Neural cell (in vitro differentiated cells): Measurements from ENCODE around the gene FBXO2. TPM values are rescaled to one million over a fixed set of nuclear protein-coding genes. Genes with fewer than 3 reads are reported as not detected.

Experiments
- H2AFZ ChIP-seq: fragments of 200-600, 300-800 bp; sonication (generic), shearing (Covaris generic); 2 replicates; pipeline ENCODE4 v1.6.0; 2014; ENCODE audit warnings: low read depth, mild to moderate bottlenecking, antibody characterized with exemption, low read length, moderate library complexity
- H3F3A ChIP-seq: fragments of 200-600 bp; shearing (Covaris generic); 2 replicates; pipeline ENCODE4 v1.6.1; 2016; ENCODE audit warnings: mild to moderate bottlenecking, moderate library complexity, mixed read lengths, antibody characterized with exemption, low read length; ENCODE audit not compliant: insufficient read depth, poor library complexity, severe bottlenecking
- H3K27ac ChIP-seq: fragments of 200-600, 300-800 bp; sonication (generic), shearing (Covaris generic); 2 replicates; pipeline ENCODE4 v1.5.1; 2014; ENCODE audit warnings: mild to moderate bottlenecking, low read length, moderate library complexity
- H3K27me3 ChIP-seq: fragments of 300-800, 200-600 bp; sonication (generic), shearing (Covaris generic); 2 replicates; pipeline ENCODE4 v1.6.0; 2014; ENCODE audit warnings: mild to moderate bottlenecking, low read depth, low read length, moderate library complexity; ENCODE audit not compliant: insufficient read depth
- H3K36me3 ChIP-seq: fragments of 300-800, 200-600 bp; sonication (generic), shearing (Covaris generic); 2 replicates; pipeline ENCODE4 v1.5.1; 2014; ENCODE audit warnings: mild to moderate bottlenecking, antibody characterized with exemption, low read length, moderate library complexity; ENCODE audit not compliant: insufficient read depth
- H3K4me2 ChIP-seq: fragments of 300-800, 200-600 bp; sonication (generic), shearing (Covaris generic); 2 replicates; pipeline ENCODE4 v1.6.0; 2014; ENCODE audit warnings: mild to moderate bottlenecking, low read length
- H3K4me3 ChIP-seq: fragments of 300-800, 200-600 bp; sonication (generic), shearing (Covaris generic); 2 replicates; pipeline ENCODE4 v1.5.1; 2014; ENCODE audit warnings: mild to moderate bottlenecking, low read length, moderate library complexity
- H3K79me2 ChIP-seq: fragments of 200-600 bp; shearing (Covaris generic); replicated peaks from 2 replicates; pipeline ENCODE4 v1.6.0; 2014; ENCODE audit warnings: mild to moderate bottlenecking, low read length, moderate library complexity; ENCODE audit not compliant: insufficient read depth
- H3K9ac ChIP-seq: fragments of 300-800, 200-600 bp; sonication (generic), shearing (Covaris generic); 2 replicates; pipeline ENCODE4 v1.6.1; 2016; ENCODE audit warnings: mild to moderate bottlenecking, low read length, mixed read lengths
- H3K9me2 ChIP-seq: fragments of 200-600 bp; shearing (Covaris generic); 2 replicates; pipeline ENCODE4 v1.6.1; 2016; ENCODE audit warnings: mild to moderate bottlenecking, low read length, mixed read lengths; ENCODE audit not compliant: insufficient read depth
- H3K9me3 ChIP-seq: fragments of 200-600, 300-800 bp; sonication (generic), shearing (Covaris generic); 2 replicates; pipeline ENCODE4 v1.6.1; 2016; ENCODE audit warnings: mild to moderate bottlenecking, mixed run types, low read length, moderate library complexity, mixed read lengths
- H4K20me1 ChIP-seq: fragments of 200-600 bp; shearing (Covaris generic); 2 replicates; pipeline ENCODE4 v1.6.1; 2016; ENCODE audit warnings: mild to moderate bottlenecking, mixed run types; ENCODE audit not compliant: insufficient read depth
- CTCF ChIP-seq: fragments of 450-650 bp; IDR thresholded peaks from 2 replicates; pipeline ENCODE4 v1.5.1; 2014; ENCODE audit warnings: antibody characterized with exemption, mild to moderate bottlenecking, moderate library complexity; ENCODE audit not compliant: poor library complexity, severe bottlenecking
- EP300 ChIP-seq: fragments of 450-650 bp; conservative IDR thresholded peaks from 2 replicates; pipeline ENCODE4 v1.6.1; 2014; ENCODE audit warnings: antibody characterized with exemption, mild to moderate bottlenecking, moderate library complexity; ENCODE audit not compliant: poor library complexity, severe bottlenecking
- EZH2 ChIP-seq: fragments of 200-600, 300-800 bp; shearing (Covaris generic), sonication (generic); IDR thresholded peaks from 2 replicates; pipeline ENCODE4 v1.6.1; 2014; ENCODE audit warnings: antibody characterized with exemption, low read length, borderline replicate concordance, mild to moderate bottlenecking; ENCODE audit not compliant: insufficient read depth, poor library complexity, severe bottlenecking
- MXI1 ChIP-seq: fragments of 450-650 bp; conservative IDR thresholded peaks from 2 replicates; pipeline ENCODE4 v1.6.1; 2014; ENCODE audit warnings: antibody characterized with exemption, mild to moderate bottlenecking; ENCODE audit not compliant: poor library complexity, severe bottlenecking
- POLR2AphosphoS5 ChIP-seq: IDR thresholded peaks from 2 replicates; pipeline ENCODE4 v1.6.1; 2012
- RAD21 ChIP-seq: fragments of 450-650 bp; conservative IDR thresholded peaks from 2 replicates; pipeline ENCODE4 v1.6.1; 2014; ENCODE audit warnings: antibody characterized with exemption, mild to moderate bottlenecking, moderate library complexity
- REST ChIP-seq: IDR thresholded peaks from 2 replicates; pipeline ENCODE4 v1.6.1; 2012; ENCODE audit warnings: borderline replicate concordance
- SMC3 ChIP-seq: fragments of 450-650 bp; conservative IDR thresholded peaks from 2 replicates; pipeline ENCODE4 v1.6.1; 2014; ENCODE audit warnings: antibody characterized with exemption, mild to moderate bottlenecking, moderate library complexity; ENCODE audit not compliant: poor library complexity
- TAF1 ChIP-seq: IDR thresholded peaks from 2 replicates; pipeline ENCODE4 v1.6.1; 2012; ENCODE audit warnings: low read depth
- polyA plus RNA-seq: library from polyadenylated mRNA; depleted of rRNA; stranded (reverse); fragments of >200 nt; gene quantifications from 2 replicates; pipeline ENCODE4 v1.2.3, GENCODE V29; 2014

Gene FBXO2
- polyA plus RNA-seq, 1 donor from 2014 or later: 16.6 TPM

- Histone ChIP-seq H3F3A (no peaks in the 10 kb centered on the region), H3K4me2 (no peak overlapping the region), H3K4me3 (no peak overlapping the region), H3K27ac (no peak overlapping the region), H2AFZ (no peak overlapping the region), H3K9ac (no peak overlapping the region), H3K27me3 (no peaks in the 10 kb centered on the region), H3K9me2 (no peaks in the 10 kb centered on the region), H3K36me3 (peaks cover 4% of the 10 kb centered on the region), H3K79me2 (no peaks in the 10 kb centered on the region), H3K9me3 (no peaks in the 10 kb centered on the region), H4K20me1 (no peaks in the 10 kb centered on the region)
- no peak for TF ChIP-seq SMC3
- no peak for TF ChIP-seq EZH2
- TF ChIP-seq MXI1: no peak
- TF ChIP-seq EP300: no peak
- no peak for TF ChIP-seq RAD21
- no peak for TF ChIP-seq REST
- TF ChIP-seq CTCF: no peak
- TF ChIP-seq TAF1: no peak
- no peak for TF ChIP-seq POLR2AphosphoS5
Measured at GRCh38 chr1:11659748-11660147, 5.5 kb upstream of the FBXO2 start.

GRCh38 chr1:11658542-11658941 is 4.3 kb upstream of the FBXO2 start:
- Histone ChIP-seq H3K9ac (no peak overlapping the region), H3K9me3 (no peaks in the 10 kb centered on the region), H2AFZ (no peak overlapping the region), H4K20me1 (no peaks in the 10 kb centered on the region), H3K36me3 (peaks cover 4% of the 10 kb centered on the region), H3K27me3 (no peaks in the 10 kb centered on the region), H3K4me3 (no peak overlapping the region), H3K79me2 (no peaks in the 10 kb centered on the region), H3K4me2 (no peak overlapping the region), H3F3A (no peaks in the 10 kb centered on the region), H3K27ac (no peak overlapping the region), H3K9me2 (no peaks in the 10 kb centered on the region)
- no peak for TF ChIP-seq EP300

GRCh38 chr1:11657654-11658053 is 3.4 kb upstream of the FBXO2 start:
- Histone ChIP-seq H2AFZ (no peak overlapping the region), H3K27ac (no peak overlapping the region), H3K36me3 (peaks cover 4% of the 10 kb centered on the region), H3K9me3 (no peaks in the 10 kb centered on the region), H3K79me2 (no peaks in the 10 kb centered on the region), H3K4me3 (no peak overlapping the region), H3F3A (no peaks in the 10 kb centered on the region), H3K27me3 (no peaks in the 10 kb centered on the region), H3K9ac (no peak overlapping the region), H3K9me2 (no peaks in the 10 kb centered on the region), H4K20me1 (no peaks in the 10 kb centered on the region), H3K4me2 (no peak overlapping the region)
- TF ChIP-seq POLR2AphosphoS5 (no peak), CTCF (no peak), TAF1 (no peak), REST (no peak), EP300 (no peak), EZH2 (no peak), MXI1 (no peak), SMC3 (no peak), RAD21 (no peak)
